Adrenal gland (tissue), 5 donors: ENCODE results near the gene CDON.

Source experiments
- CTCF ChIP-seq, 6 experiments: fragments of 450-650 bp in 4 of 6; fragments of 200-600 bp in 2 of 6; sonication (generic) in 1 of 6; IDR thresholded peaks; 1 replicate in 5 of 6; 2 replicates in 1 of 6; pipeline versions ENCODE4 v1.5.1 to v1.8.0; 2016 to 2021; ENCODE audit warnings: antibody characterized with exemption in 6 of 6, mild to moderate bottlenecking in 2 of 6, moderate library complexity in 1 of 6
- POLR2A ChIP-seq, 2 donors: fragments of 450-650 bp; IDR thresholded peaks; one replicate each; pipeline ENCODE4 v1.6.1; 2017; ENCODE audit warnings: antibody characterized with exemption in 2 of 2, mild to moderate bottlenecking in 2 of 2, moderate library complexity in 1 of 2
- donor health status: DM: no; HTN: no; CAD: no.

GRCh38 chr11:126035718-126036117 is 26.9 kb downstream of the CDON start:
- TF ChIP-seq CTCF (IDR thresholded peaks at IDR 0.05), result no peak
- no peak for TF ChIP-seq POLR2A (IDR thresholded peaks at IDR 0.05)
